Spinal cord (tissue), 10 donors: Measurements from ENCODE around the gene HDLBP. TPM values are rescaled to one million over a fixed set of nuclear protein-coding genes. Genes with fewer than 3 reads are reported as not detected.
"Not testable (repeated sequence)": the region's sequence is repeated elsewhere in the genome, so short reads cannot be mapped to it uniquely, and the experiment has no call there.

Experiments
- DNase-seq, 6 donors: peaks; one replicate each; pipeline versions ENCODE4 v3.0.0 to v3.0.0-alpha.2; 2013 to 2015; ENCODE audit warnings: low spot score in 6 of 6, low read depth in 4 of 6
- H3K27ac ChIP-seq: one replicate; pipeline ENCODE4 v1.5.1; 2013; ENCODE audit warnings: low read depth, low read length, control low read depth
- H3K27me3 ChIP-seq: one replicate; pipeline ENCODE4 v1.6.1; 2013; ENCODE audit warnings: low read length; ENCODE audit not compliant: control insufficient read depth, insufficient read depth
- H3K36me3 ChIP-seq: one replicate; pipeline ENCODE4 v1.6.1; 2013; ENCODE audit warnings: low read length; ENCODE audit not compliant: control insufficient read depth, insufficient read depth
- H3K4me1 ChIP-seq: one replicate; pipeline ENCODE4 v1.6.1; 2013; ENCODE audit warnings: low read length; ENCODE audit not compliant: control insufficient read depth, insufficient read depth
- H3K4me3 ChIP-seq: one replicate; pipeline ENCODE4 v1.5.1; 2013; ENCODE audit warnings: low read depth, low read length, control low read depth
- H3K9me3 ChIP-seq: one replicate; pipeline ENCODE4 v1.6.1; 2013; ENCODE audit warnings: low read length; ENCODE audit not compliant: control insufficient read depth, insufficient read depth
- WGBS: methylation state at CpG from one replicate; pipeline ENCODE4 v1.1.5; 2013; ENCODE audit warnings: missing lambda C conversion rate; ENCODE audit not compliant: insufficient coverage; 5-methylcytosine and 5-hydroxymethylcytosine counted together
- polyA plus RNA-seq, 2 donors: library from polyadenylated mRNA; unstranded; fragments of 120-200 nt; gene quantifications; one replicate each; pipeline ENCODE4 v1.2.1, GENCODE V29; 2013; ENCODE audit not compliant: insufficient read length in 2 of 2
- total RNA-seq, 2 donors: library from RNA; depleted of rRNA in 1 of 2; stranded (reverse); fragments of 120-200 nt in 1 of 2; fragments of >200 nt in 1 of 2; gene quantifications; one replicate each; pipeline versions ENCODE4 v1.2.3 to v1.2.4, GENCODE V29; 2013 to 2014
- donor health status: healthy.

HDLBP gene
- total and polyA plus RNA-seq, 4 donors, result 230 to 355 (median 287) TPM

DNA sequence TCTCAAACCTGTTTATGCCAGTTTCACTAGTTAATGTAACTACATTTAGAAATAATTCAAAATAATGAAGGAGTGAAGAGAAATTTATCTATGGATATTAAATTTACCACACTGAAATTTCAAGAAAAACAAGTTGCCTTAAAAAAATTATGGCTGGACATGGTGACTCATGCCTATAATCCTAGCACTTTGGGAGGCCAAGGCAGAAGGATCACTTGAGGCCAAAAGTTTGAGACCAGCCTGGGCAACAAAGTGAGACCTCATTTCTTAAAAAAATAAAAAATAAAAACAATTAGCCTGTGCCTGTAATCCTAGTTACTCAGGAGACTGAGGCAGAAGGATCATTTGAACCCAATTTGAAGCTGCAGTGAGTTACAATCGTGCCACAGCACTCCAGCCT lies 29.9 kb downstream of the HDLBP start:
- Histone ChIP-seq H3K4me1 (no peaks in the 10 kb centered on the region), H3K9me3 (no peaks in the 10 kb centered on the region), H3K36me3 (no peaks in the 10 kb centered on the region), H3K27me3 (no peaks in the 10 kb centered on the region), H3K4me3 (no peak overlapping the region), H3K27ac (no peak overlapping the region)
- no peak for DNase-seq
- no CpG with 5 or more reads among the region's 1 CpG for WGBS

DNA sequence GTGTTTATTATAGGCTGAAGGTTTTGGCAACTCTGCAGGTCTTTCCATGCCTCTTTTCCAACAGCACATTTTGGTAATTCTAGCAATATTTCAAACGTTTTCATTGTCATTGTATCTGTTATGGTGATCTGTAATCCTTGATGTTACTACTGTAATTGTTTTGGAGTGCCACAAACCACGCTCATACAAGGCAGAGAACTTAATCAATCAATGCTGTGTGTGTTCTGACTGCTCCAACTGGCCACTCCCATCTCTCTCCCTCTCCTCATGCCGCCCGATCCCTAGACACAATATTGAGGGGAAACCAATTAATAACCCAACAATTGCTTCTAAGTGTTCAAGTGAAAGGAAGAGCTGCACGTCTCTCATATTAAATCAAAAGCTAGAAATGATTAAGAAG lies 32.9 kb downstream of the HDLBP start:
- Histone ChIP-seq H3K4me1 (no peaks in the 10 kb centered on the region), H3K9me3 (no peaks in the 10 kb centered on the region), H3K36me3 (no peaks in the 10 kb centered on the region), H3K27me3 (no peaks in the 10 kb centered on the region), H3K4me3 (no peak overlapping the region), H3K27ac (no peak overlapping the region)
- WGBS, result no CpG with 5 or more reads among the region's 5 CpGs
- no peak for DNase-seq

DNA sequence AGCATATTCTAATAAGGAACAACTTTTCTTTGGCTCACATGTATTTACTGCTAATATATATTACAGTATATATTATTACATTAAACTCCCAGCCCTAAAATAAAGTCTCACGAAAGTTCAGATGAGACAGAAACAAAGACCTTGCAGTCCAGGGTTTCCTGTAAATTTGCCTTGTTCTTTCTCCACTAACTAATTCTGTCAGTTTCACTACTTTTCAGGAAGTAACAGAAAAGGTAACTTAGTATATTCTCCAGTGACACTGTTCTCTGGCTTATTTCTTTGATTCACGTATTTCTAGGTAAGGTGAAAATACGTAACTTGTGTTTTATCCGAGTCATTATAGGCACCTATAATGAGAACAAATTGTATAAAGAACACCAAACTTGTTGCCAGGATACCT lies 35.2 kb downstream of the HDLBP start:
- 100% methylated on average over 2 of the region's 4 CpGs for WGBS

DNA sequence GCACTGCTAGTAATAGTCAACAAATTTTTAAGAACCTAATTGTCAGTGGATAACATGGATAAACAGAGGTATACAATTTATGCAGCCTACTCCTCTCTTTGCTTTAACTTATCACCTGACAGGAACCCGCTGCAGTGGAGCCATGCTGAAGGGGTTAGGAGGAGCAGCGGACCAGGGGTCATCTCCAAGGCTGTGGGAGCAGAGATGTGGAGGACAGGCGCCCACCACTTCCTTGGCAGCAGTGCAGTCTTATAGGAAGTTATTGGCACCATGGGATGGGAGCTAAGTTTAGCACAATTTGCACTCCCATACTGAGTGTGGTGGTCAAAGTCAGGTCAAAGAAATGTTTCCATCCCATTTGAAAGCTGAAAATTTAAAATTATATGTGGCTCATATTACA lies 35.6 kb downstream of the HDLBP start:
- no peak for DNase-seq
- 86% methylated on average over 2 of the region's 3 CpGs for WGBS
- H3K27ac ChIP-seq, result no peak overlapping the region
- H3K4me3 ChIP-seq, result no peak overlapping the region
- H3K9me3 ChIP-seq, result no peaks in the 10 kb centered on the region
- no peaks in the 10 kb centered on the region for H3K36me3 ChIP-seq
- H3K27me3 ChIP-seq, result no peaks in the 10 kb centered on the region
- H3K4me1 ChIP-seq, result no peaks in the 10 kb centered on the region

More for the DNA sequence above, 35.2 kb downstream of the HDLBP start:
- DNase-seq, result no peak
- H3K4me3 ChIP-seq, result no peak overlapping the region
- no peak overlapping the region for H3K27ac ChIP-seq
- H3K9me3 ChIP-seq, result no peaks in the 10 kb centered on the region
- no peaks in the 10 kb centered on the region for H3K27me3 ChIP-seq
- H3K36me3 ChIP-seq, result no peaks in the 10 kb centered on the region
- H3K4me1 ChIP-seq, result no peaks in the 10 kb centered on the region

DNA sequence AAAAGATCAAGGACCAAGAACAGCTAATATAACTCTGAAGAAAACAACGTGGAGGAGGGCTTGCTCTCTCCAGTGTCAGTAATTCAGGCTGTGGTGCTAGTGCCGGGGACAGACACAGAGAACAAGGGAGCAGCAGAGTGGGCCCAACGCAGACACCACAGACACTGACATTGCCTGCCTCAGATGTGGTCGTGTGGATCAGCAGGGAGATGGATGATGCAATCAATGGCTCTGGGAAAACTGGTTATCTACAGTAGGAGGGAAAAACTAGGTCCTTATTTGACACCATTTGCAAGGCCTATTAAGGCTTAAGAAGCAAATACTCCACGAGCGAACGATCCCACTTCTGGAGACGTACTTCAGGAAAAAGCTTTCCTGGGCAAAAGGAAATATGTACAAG lies 36.1 kb downstream of the HDLBP start:
- no peaks in the 10 kb centered on the region for H3K27me3 ChIP-seq
- no peak overlapping the region for H3K27ac ChIP-seq
- H3K36me3 ChIP-seq, result no peaks in the 10 kb centered on the region
- no peak overlapping the region for H3K4me3 ChIP-seq
- 44% methylated on average over 4 of the region's 8 CpGs for WGBS
- no peak for DNase-seq
- no peaks in the 10 kb centered on the region for H3K4me1 ChIP-seq
- no peaks in the 10 kb centered on the region for H3K9me3 ChIP-seq

DNA sequence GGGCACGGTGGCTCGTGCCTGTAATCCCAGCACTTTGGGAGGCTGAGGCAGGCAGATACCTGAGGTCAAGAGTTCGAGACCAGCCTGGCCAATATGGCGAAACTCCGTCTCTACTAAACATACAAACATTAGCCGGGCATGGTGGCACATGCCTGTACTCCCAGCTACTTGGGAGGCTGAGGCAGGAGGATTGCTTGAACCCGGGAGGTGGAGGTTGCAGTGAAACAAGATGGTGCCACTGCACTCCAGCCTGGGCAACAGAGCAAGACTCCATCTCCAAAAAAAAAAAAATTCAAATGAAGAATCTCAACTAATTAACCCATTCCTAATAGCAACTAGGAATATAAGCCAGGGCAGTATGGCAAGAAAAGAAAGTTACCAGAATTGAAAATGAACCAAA lies 37.2 kb downstream of the HDLBP start:
- not testable (repeated sequence) for H3K9me3 ChIP-seq, DNase-seq, H3K4me3 ChIP-seq, H3K36me3 ChIP-seq, H3K4me1 ChIP-seq, H3K27ac ChIP-seq, H3K27me3 ChIP-seq
- 100% methylated on average over 2 of the region's 7 CpGs for WGBS

DNA sequence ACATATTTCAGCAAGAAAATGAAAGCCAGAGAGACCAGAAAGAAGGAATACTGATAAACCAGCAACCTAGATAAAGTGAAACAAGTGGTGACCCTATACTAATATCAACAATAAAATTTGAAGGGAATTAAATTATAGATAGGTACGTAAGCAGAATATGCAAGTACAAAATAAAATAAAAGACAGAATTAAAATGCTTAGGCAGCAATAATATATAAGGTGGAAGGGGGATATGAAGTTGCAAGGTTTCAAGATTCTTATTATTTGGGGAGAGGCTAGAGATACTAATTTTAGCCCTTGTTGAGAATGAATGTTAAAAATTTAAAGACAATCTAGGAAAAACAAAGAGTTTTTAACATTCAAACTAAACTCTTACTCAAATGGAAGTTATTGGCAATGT lies 39.6 kb downstream of the HDLBP start:
- Histone ChIP-seq H3K36me3 (no peaks in the 10 kb centered on the region), H3K27me3 (no peaks in the 10 kb centered on the region), H3K9me3 (no peaks in the 10 kb centered on the region), H3K4me3 (no peak overlapping the region), H3K27ac (no peak overlapping the region), H3K4me1 (peaks cover 15% of the 10 kb centered on the region)
- no CpG with 5 or more reads among the region's 1 CpG for WGBS
- no peak for DNase-seq

DNA sequence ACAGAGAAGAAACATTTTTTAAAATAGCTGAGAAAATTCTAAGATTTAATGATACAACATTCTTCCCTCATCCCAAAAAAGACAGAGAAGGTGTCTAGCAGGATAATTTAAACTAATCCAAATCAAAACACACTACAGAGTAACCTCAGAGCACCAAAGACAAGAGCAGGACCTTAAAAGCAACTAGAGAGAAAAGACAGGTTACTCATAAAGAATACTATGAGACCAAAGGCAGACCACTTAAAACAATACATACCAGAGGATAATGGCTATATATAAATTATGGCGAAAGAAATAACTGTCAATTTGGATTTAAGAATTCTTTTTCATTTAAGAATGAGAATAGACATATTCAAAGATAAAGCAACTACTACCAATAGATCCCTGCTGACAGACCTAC lies 40.0 kb downstream of the HDLBP start:
- Histone ChIP-seq H3K9me3 (no peaks in the 10 kb centered on the region), H3K27me3 (no peaks in the 10 kb centered on the region), H3K4me1 (peaks cover 19% of the 10 kb centered on the region), H3K4me3 (no peak overlapping the region), H3K36me3 (no peaks in the 10 kb centered on the region), H3K27ac (no peak overlapping the region)
- no peak for DNase-seq
- WGBS, result no CpG with 5 or more reads among the region's 1 CpG

DNA sequence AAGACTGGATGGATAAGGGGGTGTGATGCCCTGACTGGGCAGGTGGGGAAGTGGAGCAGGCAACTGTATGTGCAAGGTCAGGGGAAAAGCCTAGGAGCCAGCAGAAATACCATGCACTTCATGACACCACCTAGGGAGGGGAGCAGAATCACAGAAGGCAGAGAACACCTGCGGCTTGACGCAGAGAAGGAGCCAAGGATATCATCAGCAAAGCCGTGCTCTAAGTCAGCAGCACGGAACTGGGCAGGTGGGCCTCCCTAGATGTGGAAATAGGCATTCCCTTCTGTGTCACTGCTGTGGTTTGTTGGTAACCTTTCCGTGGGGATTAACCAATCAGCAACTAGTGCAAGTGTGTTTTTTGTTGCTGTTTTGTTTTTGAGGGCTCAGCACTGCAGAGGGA lies 41.3 kb downstream of the HDLBP start:
- no peak for DNase-seq
- Histone ChIP-seq H3K4me3 (no peak overlapping the region), H3K36me3 (no peaks in the 10 kb centered on the region), H3K4me1 (peaks cover 21% of the 10 kb centered on the region), H3K27ac (no peak overlapping the region), H3K9me3 (no peaks in the 10 kb centered on the region), H3K27me3 (no peaks in the 10 kb centered on the region)
- 82% methylated on average over 5 of the region's 5 CpGs for WGBS

DNA sequence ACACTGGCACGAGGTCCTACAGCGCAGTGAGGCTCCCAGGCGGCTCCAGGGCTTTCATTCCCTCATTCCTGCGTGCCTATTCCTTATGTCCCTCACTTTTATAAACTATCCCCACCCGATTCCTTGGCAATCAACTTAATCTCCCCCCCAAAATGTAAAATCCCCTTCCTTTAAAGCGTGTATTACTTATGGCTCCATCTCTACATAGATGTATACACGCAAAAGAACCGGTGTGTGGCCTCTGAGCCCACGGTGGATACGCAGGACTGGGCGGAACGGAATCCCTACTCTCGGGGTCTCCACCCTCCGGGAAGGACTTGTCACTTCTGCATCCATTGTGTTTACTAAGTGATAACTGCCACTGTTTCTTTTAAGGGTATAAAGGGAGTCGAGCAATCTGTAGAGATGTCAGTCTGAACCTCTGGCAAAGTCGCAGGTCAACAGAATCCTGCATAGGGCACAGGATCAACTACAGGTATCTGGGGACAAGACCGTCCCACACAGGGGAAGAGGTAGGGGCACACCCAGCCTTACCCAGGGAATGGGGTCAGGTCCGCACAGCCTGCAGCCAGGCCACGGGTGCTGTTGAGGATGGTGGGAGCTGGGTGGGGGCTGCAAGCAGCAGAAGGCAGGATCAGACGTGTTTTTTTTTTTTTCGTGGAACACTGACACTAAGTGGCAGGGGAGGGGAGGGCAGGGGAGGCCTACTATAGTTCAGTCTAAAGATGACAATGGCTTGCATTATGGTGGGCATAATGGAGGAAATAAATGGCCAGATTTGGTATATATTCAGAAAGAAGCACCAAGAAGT lies 42.1 kb downstream of the HDLBP start:
- WGBS, result 39% methylated on average over 12 of the region's 21 CpGs

More for the DNA sequence above, 42.1 kb downstream of the HDLBP start:
- no peaks in the 10 kb centered on the region for H3K27me3 ChIP-seq
- peak overlapping the region; percentile 39 for H3K4me3 ChIP-seq
- H3K9me3 ChIP-seq, result no peaks in the 10 kb centered on the region
- no peaks in the 10 kb centered on the region for H3K36me3 ChIP-seq
- no peak for DNase-seq
- H3K27ac ChIP-seq, result peak overlapping the region; percentile 36
- peaks cover 21% of the 10 kb centered on the region for H3K4me1 ChIP-seq
